NOMO-1 treated with DMSO at 0.1 percent for 48 hours (cell line): ENCODE results near the gene SEPTIN12.

Source experiments
- DNase-seq: peaks from one replicate; lab custom pipeline; 2025; ENCODE audit not compliant: unreplicated experiment; lab: John Stamatoyannopoulos, UW

The SEPTIN12 gene

DNA sequence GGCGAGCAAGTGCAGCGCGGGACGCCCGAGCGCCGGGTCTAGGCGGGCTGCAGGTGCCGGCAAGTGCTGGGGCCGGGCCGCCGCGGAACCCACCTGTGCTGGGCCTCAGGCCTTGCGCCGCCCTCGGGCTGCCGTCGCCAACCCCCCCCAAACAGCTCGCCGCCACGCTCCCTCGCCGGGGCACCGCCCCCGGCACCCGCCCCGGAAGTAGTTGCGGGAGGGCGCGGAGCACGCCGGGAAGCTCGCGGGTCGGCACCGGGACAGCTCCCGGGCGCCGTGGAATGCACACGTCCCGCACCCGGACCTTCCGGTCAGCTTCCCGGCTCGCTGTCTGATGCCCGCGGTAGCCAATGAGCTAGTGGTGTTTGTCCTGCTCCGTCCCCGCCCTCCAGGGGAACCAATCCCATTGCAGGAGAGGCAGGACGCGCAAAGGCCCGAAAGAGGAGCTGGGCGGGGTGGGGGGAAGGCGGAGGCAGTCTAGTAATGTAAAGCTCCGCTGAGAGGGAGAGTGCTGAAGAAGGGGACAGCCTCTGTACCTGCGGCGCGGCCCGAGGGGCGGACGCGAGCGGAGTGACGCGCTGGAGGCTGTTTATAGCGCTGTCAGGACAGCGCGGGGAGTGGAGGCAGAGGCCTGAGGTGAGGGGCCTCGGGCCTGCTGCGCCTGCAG lies 53.9 kb downstream of the SEPTIN12 start, which contains the start of the genes ANKS3 and DNAAF8:
Gene ANKS3 (minus strand): TSS at position 209 of the 667 bp plus-strand sequence. CDS start 4,122 bp downstream, outside the sequence.
Gene DNAAF8 (plus strand): TSS at position 475 of the 667 bp plus-strand sequence. CDS start 1,978 bp downstream, outside the sequence.
- DNase-seq, result peak; percentile 93

DNA sequence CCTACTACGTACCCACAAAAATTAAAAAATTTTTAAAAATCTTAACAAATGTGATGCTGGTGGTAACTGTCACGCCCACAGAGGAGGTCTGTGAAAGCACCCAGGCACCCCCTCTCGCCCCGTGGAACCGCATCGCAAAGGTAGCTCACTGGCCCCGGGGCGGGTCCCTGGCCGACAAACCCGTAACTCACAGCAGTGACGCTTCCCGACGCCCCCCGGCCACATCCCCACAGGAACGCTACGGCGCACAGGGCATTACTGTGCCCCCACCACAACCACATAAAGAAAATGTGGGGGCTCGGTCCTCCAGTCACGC lies 54.4 kb downstream of the SEPTIN12 start:
- DNase-seq, result no peak

DNA sequence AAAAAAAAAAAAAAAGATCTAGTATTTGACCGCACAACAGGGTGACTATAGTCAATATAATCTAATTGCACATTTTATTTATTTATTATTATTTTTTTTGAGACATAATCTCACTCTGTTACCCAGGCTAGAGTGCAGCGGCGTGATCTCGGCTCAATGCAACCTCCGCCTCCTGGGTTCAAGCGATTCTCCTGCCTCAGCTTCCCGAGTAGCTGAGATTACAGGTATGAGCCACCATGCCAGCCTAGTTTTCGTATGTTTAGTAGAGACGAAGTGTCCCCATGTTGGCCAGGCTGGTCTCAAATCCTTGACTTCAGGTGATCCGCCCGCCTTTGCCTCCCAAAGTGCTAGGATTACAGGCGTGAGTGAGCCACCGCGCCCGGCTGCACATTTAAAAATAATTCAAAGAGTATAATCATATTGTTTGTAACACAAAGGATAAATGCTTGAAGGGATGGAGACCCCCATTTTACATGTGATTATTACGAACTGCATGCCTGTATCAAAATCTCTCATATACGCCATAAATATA lies 54.9 kb downstream of the SEPTIN12 start:
- no peak for DNase-seq

DNA sequence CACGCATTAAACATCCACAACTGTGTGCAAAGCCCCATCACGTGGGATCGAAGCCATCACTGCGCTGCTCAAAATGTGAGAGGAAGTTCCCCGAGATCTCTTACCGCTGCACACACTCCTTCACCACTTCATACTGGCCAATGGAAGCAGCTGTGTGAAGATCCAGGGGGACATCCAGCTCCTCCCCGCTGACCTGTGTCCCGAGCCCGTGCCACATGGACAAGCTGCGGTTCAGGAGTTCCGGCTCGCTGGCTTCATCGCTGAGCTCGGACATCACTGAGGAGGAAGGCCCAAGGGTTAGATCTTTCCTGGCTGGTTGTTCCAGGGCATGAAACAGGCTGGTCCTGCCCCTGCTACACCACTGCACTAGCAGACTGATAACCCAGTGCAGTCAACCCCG lies 58.3 kb downstream of the SEPTIN12 start:
- no peak for DNase-seq

DNA sequence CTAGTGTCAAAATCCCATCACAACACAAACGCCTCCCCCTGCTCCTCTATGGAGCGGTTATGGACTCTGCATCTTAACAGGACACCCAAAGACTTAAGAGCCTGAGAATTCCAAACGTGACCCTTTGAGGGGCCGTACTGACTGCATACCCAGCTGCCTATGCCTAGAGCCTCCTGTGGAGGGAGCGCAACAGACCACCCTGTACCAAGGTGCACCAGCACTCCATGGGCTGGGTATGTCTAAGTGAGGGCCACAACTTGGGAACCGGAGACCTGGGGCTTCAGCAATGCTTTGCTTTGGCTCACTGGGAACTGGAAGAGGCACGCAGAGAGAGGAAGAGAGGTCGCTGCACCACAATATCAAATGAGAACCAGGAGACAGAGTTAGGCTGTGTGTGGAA lies 59.5 kb downstream of the SEPTIN12 start:
- DNase-seq, result no peak
